Endodermal cell (in vitro differentiated cells): ENCODE results near the gene KIF25. TPM values are rescaled to one million over a fixed set of nuclear protein-coding genes. Genes with fewer than 3 reads are reported as not detected.

Experiments used
- DNase-seq: peaks from one replicate; pipeline ENCODE4 v3.0.0-alpha.2; 2017
- H3K27ac ChIP-seq: 2 replicates; pipeline ENCODE4 v1.5.1; 2013; ENCODE audit warnings: mild to moderate bottlenecking, low read depth, low read length, moderate library complexity
- H3K27me3 ChIP-seq: 2 replicates; pipeline ENCODE4 v1.6.1; 2013; ENCODE audit warnings: mild to moderate bottlenecking, low read length, moderate library complexity; ENCODE audit not compliant: insufficient read depth, control insufficient read depth, poor library complexity, severe bottlenecking
- H3K36me3 ChIP-seq: 2 replicates; pipeline ENCODE4 v1.7.0; 2013; ENCODE audit warnings: mild to moderate bottlenecking, low read length, moderate library complexity; ENCODE audit not compliant: control insufficient read depth, insufficient read depth
- H3K4me1 ChIP-seq: one replicate; pipeline ENCODE4 v1.7.0; 2013; ENCODE audit warnings: low read length; ENCODE audit not compliant: control insufficient read depth, insufficient read depth
- H3K4me3 ChIP-seq: 2 replicates; pipeline ENCODE4 v1.5.1; 2013; ENCODE audit warnings: mild to moderate bottlenecking, low read length, moderate library complexity
- H3K9ac ChIP-seq: 2 replicates; pipeline ENCODE4 v1.6.1; 2013; ENCODE audit warnings: mild to moderate bottlenecking, low read length, moderate library complexity; ENCODE audit not compliant: poor library complexity, severe bottlenecking; ENCODE audit errors: extremely low read depth
- H3K9me3 ChIP-seq: 2 replicates; pipeline ENCODE4 v1.6.1; 2013; ENCODE audit warnings: mild to moderate bottlenecking, low read length, moderate library complexity; ENCODE audit not compliant: control insufficient read depth
- H3K27ac Mint-ChIP-seq: 2 replicates; pipeline ENCODE4 v1.8.0; 2020; ENCODE audit warnings: mixed read lengths
- H3K27me3 Mint-ChIP-seq: 2 replicates; pipeline ENCODE4 v1.8.0; 2021; ENCODE audit warnings: mild to moderate bottlenecking, mixed read lengths; ENCODE audit not compliant: insufficient read depth
- H3K36me3 Mint-ChIP-seq: 2 replicates; pipeline ENCODE4 v1.8.0; 2020; ENCODE audit warnings: low read depth, mixed read lengths
- H3K4me1 Mint-ChIP-seq: 2 replicates; pipeline ENCODE4 v1.8.0; 2020; ENCODE audit warnings: mixed read lengths
- H3K4me3 Mint-ChIP-seq: 2 replicates; pipeline ENCODE4 v1.8.0; 2020; ENCODE audit warnings: mild to moderate bottlenecking, moderate library complexity, mixed read lengths
- H3K9me3 Mint-ChIP-seq: 2 replicates; pipeline ENCODE4 v1.8.0; 2020; ENCODE audit warnings: mild to moderate bottlenecking, mixed read lengths
- WGBS, 2 experiments: methylation state at CpG; one replicate each; pipeline versions ENCODE4 v1.1.5 to v1.1.7; 2013; ENCODE audit warnings: missing lambda C conversion rate in 2 of 2, mixed read lengths in 1 of 2; ENCODE audit not compliant: insufficient coverage in 1 of 2, insufficient read length in 1 of 2; 5-methylcytosine and 5-hydroxymethylcytosine counted together
- total RNA-seq, 2 donors: library from RNA; stranded (reverse); fragmentation: NEBNext Ultra II Directional in 1 of 2; extraction: Animal tissue kit (Norgen Biotek cat#: 25700) in 1 of 2; gene quantifications; 2 replicates in 1 of 2; 3 replicates in 1 of 2; pipeline ENCODE4 v1.2.1, GENCODE V29; 2021
- TF ChIP-seq, protein P1 (sequence below): fragments of 200-600 bp; sonication (generic); conservative IDR thresholded peaks from 2 replicates; pipeline ENCODE4 v1.5.0; 2021; ENCODE audit warnings: antibody characterized with exemption, mild to moderate bottlenecking

KIF25 gene
- total RNA-seq, 2 donors from 2014 or later: 1.3 TPM; not detected in 1

- Histone ChIP-seq H3K36me3 (no peaks in the 10 kb centered on the region), H3K27ac (no peak overlapping the region), H3K4me3 (no peak overlapping the region), H3K4me1 (no peaks in the 10 kb centered on the region), H3K9me3 (peaks cover 2% of the 10 kb centered on the region), H3K27me3 (no peaks in the 10 kb centered on the region), H3K9ac (no peak overlapping the region)
- H3K27me3 Mint-ChIP-seq: no peaks in the 10 kb centered on the region
- 87% methylated on average over 6 to 20 of the region's 20 CpGs for WGBS, 2 experiments
- no peak overlapping the region for H3K27ac Mint-ChIP-seq
- TF ChIP-seq, protein P1, sequence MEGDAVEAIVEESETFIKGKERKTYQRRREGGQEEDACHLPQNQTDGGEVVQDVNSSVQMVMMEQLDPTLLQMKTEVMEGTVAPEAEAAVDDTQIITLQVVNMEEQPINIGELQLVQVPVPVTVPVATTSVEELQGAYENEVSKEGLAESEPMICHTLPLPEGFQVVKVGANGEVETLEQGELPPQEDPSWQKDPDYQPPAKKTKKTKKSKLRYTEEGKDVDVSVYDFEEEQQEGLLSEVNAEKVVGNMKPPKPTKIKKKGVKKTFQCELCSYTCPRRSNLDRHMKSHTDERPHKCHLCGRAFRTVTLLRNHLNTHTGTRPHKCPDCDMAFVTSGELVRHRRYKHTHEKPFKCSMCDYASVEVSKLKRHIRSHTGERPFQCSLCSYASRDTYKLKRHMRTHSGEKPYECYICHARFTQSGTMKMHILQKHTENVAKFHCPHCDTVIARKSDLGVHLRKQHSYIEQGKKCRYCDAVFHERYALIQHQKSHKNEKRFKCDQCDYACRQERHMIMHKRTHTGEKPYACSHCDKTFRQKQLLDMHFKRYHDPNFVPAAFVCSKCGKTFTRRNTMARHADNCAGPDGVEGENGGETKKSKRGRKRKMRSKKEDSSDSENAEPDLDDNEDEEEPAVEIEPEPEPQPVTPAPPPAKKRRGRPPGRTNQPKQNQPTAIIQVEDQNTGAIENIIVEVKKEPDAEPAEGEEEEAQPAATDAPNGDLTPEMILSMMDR: no peak
- H3K9me3 Mint-ChIP-seq: peaks cover 17% of the 10 kb centered on the region
- no peak for DNase-seq
- no peak overlapping the region for H3K4me3 Mint-ChIP-seq
- peaks cover 2% of the 10 kb centered on the region for H3K36me3 Mint-ChIP-seq
- no peaks in the 10 kb centered on the region for H3K4me1 Mint-ChIP-seq
These were observed 48.5 kb downstream of the KIF25 start for GRCh38 chr6:168045706-168046620.

DNA sequence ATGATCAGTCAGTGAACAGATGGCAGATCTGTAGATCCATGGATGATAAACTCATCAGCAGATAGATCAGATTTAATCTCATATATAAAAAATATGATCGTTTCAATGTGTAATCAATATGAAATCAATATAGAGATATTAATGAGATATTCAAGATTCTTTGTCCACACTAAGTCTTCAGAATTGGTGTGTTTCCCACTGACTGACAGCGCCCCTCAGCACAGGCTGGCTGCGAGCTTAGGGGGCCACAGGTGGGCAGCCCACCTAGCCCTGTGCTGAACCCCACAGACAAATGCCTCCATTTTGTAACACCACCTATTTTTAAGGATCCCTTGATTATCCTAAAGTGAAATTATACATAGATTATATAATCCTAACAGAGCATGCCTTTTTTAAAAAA lies 49.2 kb downstream of the KIF25 start:
- no peak overlapping the region for H3K27ac ChIP-seq
- 92 to 100% methylated on average over 2 to 3 of the region's 3 CpGs for WGBS, 2 experiments
- H3K4me1 Mint-ChIP-seq: no peaks in the 10 kb centered on the region
- TF ChIP-seq, protein P1: no peak
- peaks cover 9% of the 10 kb centered on the region for H3K9me3 Mint-ChIP-seq
- H3K9me3 ChIP-seq: no peaks in the 10 kb centered on the region
- H3K27ac Mint-ChIP-seq: no peak overlapping the region
- H3K27me3 Mint-ChIP-seq: no peaks in the 10 kb centered on the region
- no peak overlapping the region for H3K9ac ChIP-seq
- H3K36me3 ChIP-seq: no peaks in the 10 kb centered on the region
- no peaks in the 10 kb centered on the region for H3K27me3 ChIP-seq
- no peak overlapping the region for H3K4me3 ChIP-seq
- H3K4me3 Mint-ChIP-seq: no peak overlapping the region
- H3K4me1 ChIP-seq: no peaks in the 10 kb centered on the region
- H3K36me3 Mint-ChIP-seq: peaks cover 2% of the 10 kb centered on the region
- DNase-seq: no peak

DNA sequence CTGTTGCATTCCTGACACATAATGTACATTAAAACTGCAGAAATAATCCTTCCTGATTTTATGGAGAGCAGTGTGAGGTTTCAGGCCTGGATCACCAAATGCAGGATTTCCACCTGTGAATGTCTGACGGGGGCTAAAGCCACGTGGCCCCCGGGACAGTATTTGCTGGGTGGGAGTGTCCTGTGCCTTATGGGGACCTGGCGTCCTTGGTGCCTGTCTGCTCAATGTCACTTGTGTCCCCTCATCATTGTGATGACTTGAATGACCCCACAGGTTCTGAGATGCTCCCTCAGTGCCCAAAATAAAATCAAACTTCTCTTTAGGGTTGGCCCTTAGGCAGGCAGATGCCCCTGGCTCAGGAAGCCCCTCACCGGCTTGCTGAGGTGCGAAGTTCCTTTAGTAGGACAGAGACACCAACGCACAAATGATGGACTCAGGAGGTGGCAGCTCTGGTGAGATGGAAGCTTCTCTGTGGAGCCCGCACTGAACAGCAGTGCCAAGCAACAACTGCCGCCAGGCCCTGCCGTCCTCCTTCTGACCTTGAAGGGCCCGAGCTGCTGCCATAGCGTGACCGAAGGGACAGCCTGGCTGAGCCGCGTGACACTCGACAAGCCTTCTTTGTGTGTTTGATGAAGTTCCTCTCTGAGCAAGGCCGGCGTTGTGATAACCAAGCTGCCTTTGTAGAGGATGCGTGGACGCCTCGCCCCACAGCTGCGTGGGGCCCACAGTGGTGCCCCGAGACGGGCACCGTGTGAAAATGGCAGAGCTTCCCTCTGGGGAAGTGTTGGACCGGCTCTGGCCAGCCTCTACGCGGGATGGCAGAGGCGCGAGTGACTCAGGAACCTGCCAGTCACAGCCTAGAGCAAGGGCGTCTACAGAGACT lies 50.6 kb downstream of the KIF25 start:
- TF ChIP-seq, protein P1: no peak
- WGBS, 2 experiments: 92 to 93% methylated on average over 21 to 31 of the region's 31 CpGs
- Histone ChIP-seq H3K27me3 (no peaks in the 10 kb centered on the region), H3K4me3 (no peak overlapping the region), H3K36me3 (no peaks in the 10 kb centered on the region), H3K27ac (no peak overlapping the region), H3K9me3 (no peaks in the 10 kb centered on the region), H3K4me1 (no peaks in the 10 kb centered on the region), H3K9ac (no peak overlapping the region)
- DNase-seq: no peak
- Mint-ChIP-seq H3K27me3 (no peaks in the 10 kb centered on the region), H3K4me3 (no peak overlapping the region), H3K36me3 (no peaks in the 10 kb centered on the region), H3K4me1 (no peaks in the 10 kb centered on the region), H3K9me3 (no peaks in the 10 kb centered on the region), H3K27ac (no peak overlapping the region)
